WTC11 (cell line): ENCODE results near the gene FCN3. TPM values are rescaled to one million over a fixed set of nuclear protein-coding genes. Genes with fewer than 3 reads are reported as not detected.

ENCODE experiments used
- ATAC-seq: fragments of 200-7000 bp; cut with Tn5 transposase; 2 replicates; pipeline ENCODE4 v1.10.0; 2021; ENCODE audit warnings: mild to moderate bottlenecking, moderate library complexity
- CTCF ChIA-PET: fragments of 300-600 bp; sonication (Branson Sonifier 250); formaldehyde crosslinking; loops from one replicate; lab custom pipeline; 2021; ENCODE audit warnings: antibody characterized with exemption; lab: Charles Lee
- POLR2A ChIA-PET: fragments of 350-600 bp; sonication (Branson Sonifier 250); formaldehyde crosslinking; loops from one replicate; lab custom pipeline; 2021; ENCODE audit warnings: antibody characterized with exemption; lab: Charles Lee
- DNase-seq: peaks from one replicate; pipeline ENCODE4 v3.0.0; 2021; ENCODE audit warnings: low spot score
- H3K27ac Mint-ChIP-seq: 2 replicates; pipeline ENCODE4 v1.8.0; 2021; ENCODE audit warnings: mixed read lengths
- H3K27me3 Mint-ChIP-seq: 2 replicates; pipeline ENCODE4 v1.8.0; 2021; ENCODE audit warnings: low read depth, mild to moderate bottlenecking, moderate library complexity, mixed read lengths
- H3K36me3 Mint-ChIP-seq: 2 replicates; pipeline ENCODE4 v1.8.0; 2021; ENCODE audit warnings: mixed read lengths
- H3K4me1 Mint-ChIP-seq: 2 replicates; pipeline ENCODE4 v1.8.0; 2022; ENCODE audit warnings: mixed read lengths
- H3K4me3 Mint-ChIP-seq: 2 replicates; pipeline ENCODE4 v1.8.0; 2021; ENCODE audit warnings: mild to moderate bottlenecking, moderate library complexity, mixed read lengths
- H3K9me3 Mint-ChIP-seq: 2 replicates; pipeline ENCODE4 v1.8.0; 2021; ENCODE audit warnings: mixed read lengths
- CDX4 ChIP-seq: fragments of 250-450 bp; sonication (Bioruptor Pico); IDR thresholded peaks from 2 replicates; pipeline ENCODE4 v1.9.0; 2021; ENCODE audit warnings: moderate library complexity, mild to moderate bottlenecking, inconsistent platforms, borderline replicate concordance
- CREB1 ChIP-seq: sonication (generic); formaldehyde crosslinking; IDR thresholded peaks from 2 replicates; pipeline ENCODE4 v1.8.0; 2023; ENCODE audit warnings: mild to moderate bottlenecking, missing genetic modification reagents
- GABPB1 ChIP-seq: sonication (generic); formaldehyde crosslinking; IDR thresholded peaks from 2 replicates; pipeline ENCODE4 v1.8.1; 2023; ENCODE audit warnings: mild to moderate bottlenecking, missing genetic modification reagents
- IRF2 ChIP-seq: sonication (generic); formaldehyde crosslinking; IDR thresholded peaks from 2 replicates; pipeline ENCODE4 v1.8.0; 2022; ENCODE audit warnings: low read depth, missing genetic modification reagents, borderline replicate concordance
- NR1H2 ChIP-seq: sonication (generic); formaldehyde crosslinking; IDR thresholded peaks from 2 replicates; pipeline ENCODE4 v1.9.0; 2021; ENCODE audit warnings: mild to moderate bottlenecking, moderate library complexity, missing genetic modification reagents
- NR2C2 ChIP-seq: sonication (generic); formaldehyde crosslinking; IDR thresholded peaks from 2 replicates; pipeline ENCODE4 v1.8.0; 2022; ENCODE audit warnings: mild to moderate bottlenecking, missing genetic modification reagents
- ZNF138 ChIP-seq: sonication (generic); formaldehyde crosslinking; conservative IDR thresholded peaks from 2 replicates; pipeline ENCODE4 v1.8.1; 2022; ENCODE audit warnings: mild to moderate bottlenecking, moderate library complexity, missing genetic modification reagents
- ZNF423 ChIP-seq: fragments of 250-450 bp; sonication (Bioruptor Pico); IDR thresholded peaks from 2 replicates; pipeline ENCODE4 v2.1.2; 2022; ENCODE audit warnings: mild to moderate bottlenecking, moderate library complexity
- ZSCAN18 ChIP-seq: fragments of 250-450 bp; sonication (Bioruptor Pico); IDR thresholded peaks from 2 replicates; pipeline ENCODE4 v2.1.2; 2022; ENCODE audit warnings: mild to moderate bottlenecking, moderate library complexity
- total RNA-seq: library from RNA; stranded (reverse); gene quantifications from 3 replicates; pipeline ENCODE4 v1.2.3, GENCODE V29; 2021
- TF ChIP-seq, protein P1 (sequence below): sonication (generic); formaldehyde crosslinking; IDR thresholded peaks from 2 replicates; pipeline ENCODE4 v1.8.0; 2023; ENCODE audit warnings: missing genetic modification reagents, mild to moderate bottlenecking, borderline replicate concordance
- TF ChIP-seq, protein P2 (sequence below): sonication (generic); formaldehyde crosslinking; IDR thresholded peaks from 2 replicates; pipeline ENCODE4 v1.8.0; 2022; ENCODE audit warnings: missing genetic modification reagents
- TF ChIP-seq, protein P3 (sequence below): sonication (generic); formaldehyde crosslinking; IDR thresholded peaks from 2 replicates; pipeline ENCODE4 v1.8.1; 2022; ENCODE audit warnings: mild to moderate bottlenecking, missing genetic modification reagents, moderate library complexity, borderline replicate concordance
- TF ChIP-seq, protein P4 (sequence below): sonication (generic); formaldehyde crosslinking; IDR thresholded peaks from 2 replicates; pipeline ENCODE4 v1.8.0; 2022; ENCODE audit warnings: mild to moderate bottlenecking, missing genetic modification reagents
- TF ChIP-seq, protein P5 (sequence below): sonication (generic); formaldehyde crosslinking; IDR thresholded peaks from 2 replicates; pipeline ENCODE4 v1.8.0; 2022; ENCODE audit warnings: mild to moderate bottlenecking, missing genetic modification reagents

Gene FCN3
- total RNA-seq, 1 experiment from 2014 or later: 0.98 TPM

GRCh38 chr1:27353166-27353565, 21.5 kb downstream of the FCN3 start (continued):
- no peak for TF ChIP-seq ZSCAN18 (CRISPR knock-in tag)

GRCh38 chr1:27351541-27352107, 23.0 kb downstream of the FCN3 start:
- H3K4me3 Mint-ChIP-seq: peak overlapping the region; percentile 75
- H3K27me3 Mint-ChIP-seq: peaks cover 12% of the 10 kb centered on the region
- H3K27ac Mint-ChIP-seq: no peak overlapping the region
- no peaks in the 10 kb centered on the region for H3K9me3 Mint-ChIP-seq
- peaks cover 18% of the 10 kb centered on the region for H3K4me1 Mint-ChIP-seq
- POLR2A ChIA-PET: interaction anchor here (0.6 to 3.1 kb wide), 6 partner anchors 10 to 176 kb away, joined by 3 to 29 read pairs (median 7); partner anchors contain the start of genes CD164L2, MAP3K6 and SYTL1
- peak; percentile 1; the same call in 1 of the 2 replicates for ATAC-seq
- peaks cover 3% of the 10 kb centered on the region; the same call in 1 of the 2 replicates for H3K36me3 Mint-ChIP-seq
- TF ChIP-seq IRF2 (CRISPR knock-in tag) (no peak), ZNF423 (CRISPR knock-in tag) (0 out of 2 replicates have a peak, but pooled peaks have one; percentile 32), GABPB1 (CRISPR knock-in tag) (no peak), ZNF138 (CRISPR knock-in tag) (no peak), NR2C2 (CRISPR knock-in tag) (no peak)
- TF ChIP-seq, protein P1, sequence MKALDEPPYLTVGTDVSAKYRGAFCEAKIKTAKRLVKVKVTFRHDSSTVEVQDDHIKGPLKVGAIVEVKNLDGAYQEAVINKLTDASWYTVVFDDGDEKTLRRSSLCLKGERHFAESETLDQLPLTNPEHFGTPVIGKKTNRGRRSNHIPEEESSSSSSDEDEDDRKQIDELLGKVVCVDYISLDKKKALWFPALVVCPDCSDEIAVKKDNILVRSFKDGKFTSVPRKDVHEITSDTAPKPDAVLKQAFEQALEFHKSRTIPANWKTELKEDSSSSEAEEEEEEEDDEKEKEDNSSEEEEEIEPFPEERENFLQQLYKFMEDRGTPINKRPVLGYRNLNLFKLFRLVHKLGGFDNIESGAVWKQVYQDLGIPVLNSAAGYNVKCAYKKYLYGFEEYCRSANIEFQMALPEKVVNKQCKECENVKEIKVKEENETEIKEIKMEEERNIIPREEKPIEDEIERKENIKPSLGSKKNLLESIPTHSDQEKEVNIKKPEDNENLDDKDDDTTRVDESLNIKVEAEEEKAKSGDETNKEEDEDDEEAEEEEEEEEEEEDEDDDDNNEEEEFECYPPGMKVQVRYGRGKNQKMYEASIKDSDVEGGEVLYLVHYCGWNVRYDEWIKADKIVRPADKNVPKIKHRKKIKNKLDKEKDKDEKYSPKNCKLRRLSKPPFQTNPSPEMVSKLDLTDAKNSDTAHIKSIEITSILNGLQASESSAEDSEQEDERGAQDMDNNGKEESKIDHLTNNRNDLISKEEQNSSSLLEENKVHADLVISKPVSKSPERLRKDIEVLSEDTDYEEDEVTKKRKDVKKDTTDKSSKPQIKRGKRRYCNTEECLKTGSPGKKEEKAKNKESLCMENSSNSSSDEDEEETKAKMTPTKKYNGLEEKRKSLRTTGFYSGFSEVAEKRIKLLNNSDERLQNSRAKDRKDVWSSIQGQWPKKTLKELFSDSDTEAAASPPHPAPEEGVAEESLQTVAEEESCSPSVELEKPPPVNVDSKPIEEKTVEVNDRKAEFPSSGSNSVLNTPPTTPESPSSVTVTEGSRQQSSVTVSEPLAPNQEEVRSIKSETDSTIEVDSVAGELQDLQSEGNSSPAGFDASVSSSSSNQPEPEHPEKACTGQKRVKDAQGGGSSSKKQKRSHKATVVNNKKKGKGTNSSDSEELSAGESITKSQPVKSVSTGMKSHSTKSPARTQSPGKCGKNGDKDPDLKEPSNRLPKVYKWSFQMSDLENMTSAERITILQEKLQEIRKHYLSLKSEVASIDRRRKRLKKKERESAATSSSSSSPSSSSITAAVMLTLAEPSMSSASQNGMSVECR (CRISPR knock-in tag): 0 out of 2 replicates have a peak, but pooled peaks have one; percentile 8
- TF ChIP-seq, protein P2, sequence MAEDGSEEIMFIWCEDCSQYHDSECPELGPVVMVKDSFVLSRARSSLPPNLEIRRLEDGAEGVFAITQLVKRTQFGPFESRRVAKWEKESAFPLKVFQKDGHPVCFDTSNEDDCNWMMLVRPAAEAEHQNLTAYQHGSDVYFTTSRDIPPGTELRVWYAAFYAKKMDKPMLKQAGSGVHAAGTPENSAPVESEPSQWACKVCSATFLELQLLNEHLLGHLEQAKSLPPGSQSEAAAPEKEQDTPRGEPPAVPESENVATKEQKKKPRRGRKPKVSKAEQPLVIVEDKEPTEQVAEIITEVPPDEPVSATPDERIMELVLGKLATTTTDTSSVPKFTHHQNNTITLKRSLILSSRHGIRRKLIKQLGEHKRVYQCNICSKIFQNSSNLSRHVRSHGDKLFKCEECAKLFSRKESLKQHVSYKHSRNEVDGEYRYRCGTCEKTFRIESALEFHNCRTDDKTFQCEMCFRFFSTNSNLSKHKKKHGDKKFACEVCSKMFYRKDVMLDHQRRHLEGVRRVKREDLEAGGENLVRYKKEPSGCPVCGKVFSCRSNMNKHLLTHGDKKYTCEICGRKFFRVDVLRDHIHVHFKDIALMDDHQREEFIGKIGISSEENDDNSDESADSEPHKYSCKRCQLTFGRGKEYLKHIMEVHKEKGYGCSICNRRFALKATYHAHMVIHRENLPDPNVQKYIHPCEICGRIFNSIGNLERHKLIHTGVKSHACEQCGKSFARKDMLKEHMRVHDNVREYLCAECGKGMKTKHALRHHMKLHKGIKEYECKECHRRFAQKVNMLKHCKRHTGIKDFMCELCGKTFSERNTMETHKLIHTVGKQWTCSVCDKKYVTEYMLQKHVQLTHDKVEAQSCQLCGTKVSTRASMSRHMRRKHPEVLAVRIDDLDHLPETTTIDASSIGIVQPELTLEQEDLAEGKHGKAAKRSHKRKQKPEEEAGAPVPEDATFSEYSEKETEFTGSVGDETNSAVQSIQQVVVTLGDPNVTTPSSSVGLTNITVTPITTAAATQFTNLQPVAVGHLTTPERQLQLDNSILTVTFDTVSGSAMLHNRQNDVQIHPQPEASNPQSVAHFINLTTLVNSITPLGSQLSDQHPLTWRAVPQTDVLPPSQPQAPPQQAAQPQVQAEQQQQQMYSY (CRISPR knock-in tag): peak; percentile 71
- TF ChIP-seq, all 79 proteins: peak for 3
- no peak for DNase-seq
- CTCF ChIA-PET: interaction anchor here (0.6 to 11.0 kb wide), 27 partner anchors 8 to 321 kb away, joined by 3 to 258 read pairs (median 5); partner anchors contain the start of genes CD164L2, IFI6, MAP3K6 and SYTL1

DNA sequence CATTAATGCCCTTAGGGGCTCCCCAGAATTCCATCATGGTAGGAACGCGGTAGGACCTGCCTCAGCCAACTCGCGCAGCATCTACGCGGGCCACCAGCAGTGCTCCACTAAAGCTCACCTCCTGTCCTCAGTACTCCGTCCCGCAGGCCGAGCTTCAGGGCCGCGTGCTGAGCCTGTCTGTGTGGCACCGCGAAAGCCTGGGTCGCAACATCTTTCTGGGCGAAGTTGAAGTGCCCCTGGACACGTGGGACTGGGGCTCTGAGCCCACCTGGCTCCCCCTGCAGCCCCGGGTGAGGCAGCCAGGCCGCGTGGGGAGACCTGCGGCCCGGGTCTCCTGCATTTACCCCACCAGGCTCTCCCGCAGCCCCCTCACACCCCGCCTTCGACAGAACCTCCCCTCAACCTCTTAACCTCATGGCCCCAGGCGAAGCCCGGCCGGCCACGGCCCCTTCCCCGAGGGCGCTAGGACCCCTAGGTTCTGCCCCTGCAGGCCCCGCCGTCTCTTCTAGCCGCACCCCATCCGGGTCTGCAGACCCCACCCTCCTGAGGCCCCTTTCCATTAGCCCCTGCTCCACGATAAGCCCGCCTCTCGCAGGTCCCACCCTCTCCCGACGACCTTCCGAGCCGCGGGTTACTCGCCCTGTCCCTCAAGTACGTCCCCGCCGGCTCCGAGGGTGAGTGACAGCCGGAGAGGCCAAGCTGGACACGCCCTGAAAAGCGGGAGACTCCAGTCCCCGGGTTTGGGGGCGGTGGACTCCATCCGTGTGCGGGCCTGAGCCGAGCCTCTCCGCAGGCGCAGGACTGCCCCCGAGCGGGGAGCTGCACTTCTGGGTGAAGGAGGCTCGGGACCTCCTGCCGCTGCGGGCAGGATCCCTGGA, 23.7 kb downstream of the FCN3 start:
- peaks cover 18% of the 10 kb centered on the region for H3K4me1 Mint-ChIP-seq
- POLR2A ChIA-PET: interaction anchor here (0.6 to 3.1 kb wide), 8 partner anchors 9 to 176 kb away, joined by 3 to 29 read pairs (median 7); partner anchors contain the start of genes CD164L2, MAP3K6 and SYTL1
- peaks cover 8% of the 10 kb centered on the region; the same call in 1 of the 2 replicates for H3K36me3 Mint-ChIP-seq
- no peaks in the 10 kb centered on the region for H3K9me3 Mint-ChIP-seq
- no peak overlapping the region for H3K27ac Mint-ChIP-seq
- CTCF ChIA-PET: interaction anchor here (0.6 to 11.0 kb wide), 29 partner anchors 9 to 321 kb away, joined by 3 to 258 read pairs (median 4); partner anchors contain the start of genes CD164L2, IFI6, MAP3K6 and SYTL1
- DNase-seq (peak; percentile 98), ATAC-seq (peak; percentile 84)
- peak overlapping the region; percentile 75 for H3K4me3 Mint-ChIP-seq
- H3K27me3 Mint-ChIP-seq: peaks cover 12% of the 10 kb centered on the region
- TF ChIP-seq NR1H2: no peak
- TF ChIP-seq, protein P3, sequence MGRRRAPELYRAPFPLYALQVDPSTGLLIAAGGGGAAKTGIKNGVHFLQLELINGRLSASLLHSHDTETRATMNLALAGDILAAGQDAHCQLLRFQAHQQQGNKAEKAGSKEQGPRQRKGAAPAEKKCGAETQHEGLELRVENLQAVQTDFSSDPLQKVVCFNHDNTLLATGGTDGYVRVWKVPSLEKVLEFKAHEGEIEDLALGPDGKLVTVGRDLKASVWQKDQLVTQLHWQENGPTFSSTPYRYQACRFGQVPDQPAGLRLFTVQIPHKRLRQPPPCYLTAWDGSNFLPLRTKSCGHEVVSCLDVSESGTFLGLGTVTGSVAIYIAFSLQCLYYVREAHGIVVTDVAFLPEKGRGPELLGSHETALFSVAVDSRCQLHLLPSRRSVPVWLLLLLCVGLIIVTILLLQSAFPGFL (CRISPR knock-in tag): no peak; the same call in 1 of the 2 replicates
- TF ChIP-seq, protein P4, sequence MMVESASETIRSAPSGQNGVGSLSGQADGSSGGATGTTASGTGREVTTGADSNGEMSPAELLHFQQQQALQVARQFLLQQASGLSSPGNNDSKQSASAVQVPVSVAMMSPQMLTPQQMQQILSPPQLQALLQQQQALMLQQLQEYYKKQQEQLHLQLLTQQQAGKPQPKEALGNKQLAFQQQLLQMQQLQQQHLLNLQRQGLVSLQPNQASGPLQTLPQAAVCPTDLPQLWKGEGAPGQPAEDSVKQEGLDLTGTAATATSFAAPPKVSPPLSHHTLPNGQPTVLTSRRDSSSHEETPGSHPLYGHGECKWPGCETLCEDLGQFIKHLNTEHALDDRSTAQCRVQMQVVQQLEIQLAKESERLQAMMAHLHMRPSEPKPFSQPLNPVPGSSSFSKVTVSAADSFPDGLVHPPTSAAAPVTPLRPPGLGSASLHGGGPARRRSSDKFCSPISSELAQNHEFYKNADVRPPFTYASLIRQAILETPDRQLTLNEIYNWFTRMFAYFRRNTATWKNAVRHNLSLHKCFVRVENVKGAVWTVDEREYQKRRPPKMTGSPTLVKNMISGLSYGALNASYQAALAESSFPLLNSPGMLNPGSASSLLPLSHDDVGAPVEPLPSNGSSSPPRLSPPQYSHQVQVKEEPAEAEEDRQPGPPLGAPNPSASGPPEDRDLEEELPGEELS (CRISPR knock-in tag): no peak; the same call in none of the 2 replicates
- no peak for TF ChIP-seq CREB1 (CRISPR knock-in tag)
- TF ChIP-seq CDX4 (CRISPR knock-in tag): no peak
- TF ChIP-seq, protein P5, sequence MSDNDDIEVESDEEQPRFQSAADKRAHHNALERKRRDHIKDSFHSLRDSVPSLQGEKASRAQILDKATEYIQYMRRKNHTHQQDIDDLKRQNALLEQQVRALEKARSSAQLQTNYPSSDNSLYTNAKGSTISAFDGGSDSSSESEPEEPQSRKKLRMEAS (CRISPR knock-in tag): peak; percentile 94
